GM21619 (cell line): ENCODE results near the gene RNF34.

ENCODE experiments used
- ATAC-seq: cut with Tn5 transposase; IDR thresholded peaks from one replicate; pipeline ENCODE4 v1.9.1; 2021; ENCODE audit not compliant: unreplicated experiment

Gene RNF34

DNA sequence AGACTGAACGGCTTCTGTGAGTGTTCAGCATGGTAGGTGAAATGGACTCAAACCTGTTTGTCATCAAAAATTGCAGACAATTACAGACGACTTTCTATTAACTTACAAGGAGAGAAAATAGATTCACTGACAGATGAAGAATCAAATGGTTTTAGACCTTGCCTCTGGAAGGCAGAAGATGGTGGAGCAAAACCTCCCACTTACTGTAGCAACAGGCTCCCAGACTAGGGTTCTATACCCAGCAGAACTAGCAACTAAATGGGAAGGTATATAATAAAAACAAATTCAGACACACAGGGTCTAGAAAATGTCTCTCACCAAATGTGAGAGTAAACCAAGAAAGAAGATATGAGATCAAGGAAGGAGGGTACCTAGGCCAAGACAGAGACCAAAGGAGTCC, 36.8 kb downstream of the RNF34 start:
- ATAC-seq, result no peak

DNA sequence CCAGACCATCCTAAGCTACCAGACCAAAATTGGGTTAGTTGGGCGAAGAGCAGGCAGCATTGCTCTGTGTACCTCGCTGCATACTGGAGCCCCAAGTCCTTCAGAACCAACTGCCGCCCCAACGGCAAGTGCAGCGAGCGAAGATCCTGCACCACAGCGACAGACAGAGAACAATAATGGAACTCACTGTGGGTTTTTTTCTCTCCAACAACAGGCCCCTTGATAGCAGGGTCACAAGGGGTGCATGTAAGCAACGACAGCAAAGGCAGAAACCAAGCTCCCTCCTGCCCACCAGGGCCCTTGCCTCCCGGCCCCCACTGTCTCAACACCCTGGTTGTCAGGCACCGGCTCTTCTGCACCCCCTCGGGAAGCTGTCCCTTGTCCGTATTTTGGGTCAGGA, 39.0 kb downstream of the RNF34 start:
- ATAC-seq, result no peak

DNA sequence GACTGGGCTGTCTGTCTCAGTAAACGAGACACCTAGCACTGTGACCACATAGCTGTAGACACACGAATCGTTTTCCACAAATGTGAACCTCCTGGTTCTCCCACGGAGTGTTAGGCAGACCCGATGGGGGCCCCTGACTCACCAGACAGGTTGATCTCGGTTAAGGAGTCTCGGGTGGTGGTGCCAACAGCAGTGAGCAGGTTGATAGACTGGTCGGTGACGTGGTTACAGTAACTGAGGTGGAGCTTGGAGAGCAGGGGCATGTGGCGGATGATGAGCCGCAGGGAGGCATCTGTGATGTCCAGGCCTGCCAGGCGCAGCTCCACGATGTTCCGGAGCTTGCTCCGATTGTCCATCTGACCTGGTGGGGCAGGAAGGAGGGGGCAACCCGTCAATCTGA, 39.8 kb downstream of the RNF34 start:
- ATAC-seq, result no peak

DNA sequence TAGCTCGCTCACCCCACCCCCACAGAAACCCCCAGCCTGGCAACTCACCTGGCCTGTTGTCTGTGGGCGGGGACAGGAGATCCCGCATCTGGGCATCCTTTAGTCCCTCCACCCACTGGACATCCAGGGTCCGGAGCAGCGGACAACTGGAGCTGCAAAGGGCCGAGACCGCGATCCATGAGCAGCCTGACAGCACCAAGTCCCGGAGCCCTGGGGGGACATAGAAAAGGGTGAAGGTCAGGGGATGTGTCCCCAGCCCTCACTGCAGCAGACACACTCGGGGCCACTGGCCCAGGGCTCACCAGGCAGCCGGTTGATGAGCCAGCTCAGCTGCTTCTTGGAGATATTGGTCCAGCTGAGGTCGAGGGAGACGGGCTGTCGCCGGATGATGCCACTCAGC, 40.9 kb downstream of the RNF34 start:
- ATAC-seq, result no peak

DNA sequence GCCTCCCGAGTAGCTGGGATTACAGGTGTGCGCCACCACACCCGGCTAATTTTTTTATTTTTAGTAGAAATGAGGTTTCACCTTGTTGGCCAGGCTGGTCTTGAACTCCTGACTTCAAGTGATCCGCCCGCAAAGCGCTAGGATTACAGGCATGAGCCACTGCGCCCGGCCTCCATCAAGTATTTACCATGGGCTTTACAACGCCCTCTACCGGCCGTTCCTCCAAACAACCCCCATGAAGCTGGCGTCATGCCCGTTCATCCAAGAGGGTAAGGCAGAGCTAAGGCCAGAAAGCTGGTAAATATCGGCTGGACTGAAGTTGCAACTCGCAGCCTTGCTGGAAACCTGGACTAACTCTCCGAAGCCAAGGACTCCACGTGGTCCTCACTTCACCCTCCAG, 41.6 kb downstream of the RNF34 start:
- ATAC-seq, result no peak

DNA sequence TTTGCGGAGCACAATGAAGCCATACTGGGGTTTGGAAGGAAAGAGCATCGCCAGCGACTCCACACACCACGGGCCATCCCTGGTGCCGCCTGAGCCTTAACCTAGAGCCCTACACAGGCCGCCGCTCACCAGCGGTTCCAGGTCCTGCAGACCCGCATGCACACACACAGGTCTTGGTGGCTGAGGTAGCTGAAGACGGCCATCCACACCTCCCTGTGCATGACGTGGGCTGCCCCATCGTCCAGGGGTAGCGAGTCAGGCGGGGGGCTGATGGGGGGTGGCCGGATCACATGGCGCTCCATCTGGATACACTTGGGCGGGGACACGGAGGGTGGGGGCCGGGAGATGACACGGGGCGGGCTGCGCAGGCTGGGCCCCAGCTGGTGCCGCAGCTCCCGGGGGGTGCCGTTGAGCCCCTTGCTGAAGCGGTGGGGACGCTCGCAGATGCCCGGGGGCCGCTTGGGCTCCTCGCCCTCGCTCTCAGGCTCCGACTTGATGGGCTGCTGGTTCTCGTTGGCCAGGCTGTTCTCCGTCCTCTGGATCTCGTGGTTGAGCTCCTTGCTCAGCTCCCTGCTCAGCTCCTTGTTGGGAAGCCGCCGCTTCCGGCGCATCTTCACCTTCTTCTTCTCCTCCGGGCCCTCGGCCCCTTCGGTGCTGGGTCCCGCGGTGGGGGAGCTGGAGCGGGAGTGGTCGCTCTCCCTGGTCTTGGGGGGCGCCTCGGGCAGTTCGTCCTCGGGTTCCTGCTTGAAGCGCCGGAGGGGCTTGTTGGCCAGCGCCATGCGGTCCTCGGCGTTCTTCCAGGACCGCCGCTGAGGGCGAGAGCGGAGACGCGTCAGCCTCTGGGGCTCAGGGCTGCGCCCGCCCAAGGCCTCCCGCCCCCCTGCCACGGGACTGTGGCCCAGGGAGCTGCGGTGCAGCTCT, 42.4 kb downstream of the RNF34 start:
- no peak for ATAC-seq

DNA sequence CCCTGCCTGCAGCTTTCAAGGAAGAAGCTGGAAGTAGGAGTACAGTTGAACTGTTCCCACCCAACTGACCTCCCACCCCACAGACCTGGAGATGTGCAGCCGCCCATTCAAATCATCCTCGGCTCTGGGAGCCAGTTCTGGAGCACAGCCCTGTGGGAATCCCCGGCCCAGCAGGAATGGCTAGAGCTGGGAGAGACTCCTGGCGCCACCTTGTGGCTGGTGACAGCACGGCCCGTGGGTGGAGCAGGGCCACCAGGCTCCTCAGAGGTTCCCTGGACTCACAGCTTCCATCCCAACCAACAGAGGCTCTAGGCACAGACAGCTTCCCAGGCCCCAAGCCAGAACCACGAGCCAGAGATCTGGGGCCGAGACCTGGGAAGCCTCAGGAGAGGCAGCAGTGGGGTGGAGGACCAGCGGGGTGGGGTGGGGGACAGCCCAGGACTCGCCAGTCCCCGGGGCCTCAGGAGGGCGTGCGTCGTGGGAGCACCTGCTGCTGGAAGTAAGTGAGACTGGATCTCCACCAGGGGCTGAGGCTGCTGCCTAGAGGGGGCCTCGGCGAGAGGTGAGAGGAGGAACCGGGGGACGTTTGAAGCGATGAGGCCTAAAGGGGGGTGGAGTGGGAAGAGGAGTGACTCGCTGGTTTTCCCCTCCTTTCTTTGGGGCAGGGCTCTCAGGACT, 43.4 kb downstream of the RNF34 start:
- ATAC-seq, result no peak

DNA sequence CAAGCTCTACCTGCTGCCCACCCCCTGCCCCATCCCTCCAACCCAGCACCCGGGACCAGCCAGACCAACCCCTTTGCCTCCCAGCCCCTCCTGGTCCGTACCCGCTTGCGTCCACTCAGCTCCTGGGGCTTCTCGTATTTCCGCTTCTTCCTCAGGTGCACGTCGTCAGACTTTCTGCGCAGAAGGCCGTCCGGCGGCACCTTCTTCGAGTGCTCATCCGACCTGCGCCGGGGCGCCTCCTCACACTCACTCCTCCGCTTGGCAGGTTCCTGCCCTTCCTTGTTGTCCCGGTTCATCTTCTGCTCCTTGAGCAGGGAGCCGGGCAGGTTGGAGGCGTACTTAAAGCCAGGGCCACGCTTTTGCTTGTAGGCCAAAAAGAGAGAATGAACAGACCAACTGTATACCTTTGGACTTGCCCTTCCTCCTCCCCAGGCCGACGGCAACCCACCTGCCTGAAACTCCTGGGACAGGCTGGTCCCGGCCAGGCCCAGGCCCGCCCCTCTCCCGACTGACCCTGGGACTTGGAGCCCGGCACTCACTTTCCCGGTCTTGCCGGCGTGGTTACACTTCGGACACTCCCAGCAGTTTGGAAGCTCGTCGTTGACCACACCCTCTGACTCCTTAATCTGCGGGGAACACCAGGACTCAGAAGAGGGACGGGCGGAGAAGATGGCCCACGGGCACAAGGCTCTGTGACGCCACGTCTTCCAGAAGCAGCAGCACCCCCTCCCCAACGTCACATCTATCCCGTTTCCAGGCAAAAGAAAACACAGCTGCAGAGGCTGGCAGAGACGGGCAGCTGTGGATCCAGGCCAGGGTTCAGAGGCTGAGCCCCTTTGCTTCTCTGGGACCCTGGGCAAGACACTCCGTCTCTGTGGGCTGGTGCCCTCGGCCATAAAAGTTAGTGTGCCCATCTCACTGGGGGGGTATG, 44.3 kb downstream of the RNF34 start:
- no peak for ATAC-seq

DNA sequence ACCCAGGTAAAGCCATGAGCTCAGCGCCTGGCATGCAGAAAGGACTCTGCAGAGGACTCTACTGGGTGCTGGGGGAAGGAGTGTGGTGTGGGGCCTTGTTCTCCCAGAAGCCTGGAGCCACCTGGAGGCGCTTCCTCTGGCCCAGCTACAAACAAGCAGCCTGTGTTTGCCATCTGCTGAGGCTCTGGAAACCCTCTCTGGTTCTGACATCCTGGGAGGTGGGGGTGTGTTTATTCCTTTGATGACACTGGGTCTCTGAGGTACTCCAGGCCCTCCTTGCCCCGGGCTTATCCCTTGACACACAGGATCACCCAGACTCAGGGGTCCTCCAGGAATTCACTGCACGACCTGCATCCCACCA, 44.9 kb downstream of the RNF34 start:
- ATAC-seq, result no peak

DNA sequence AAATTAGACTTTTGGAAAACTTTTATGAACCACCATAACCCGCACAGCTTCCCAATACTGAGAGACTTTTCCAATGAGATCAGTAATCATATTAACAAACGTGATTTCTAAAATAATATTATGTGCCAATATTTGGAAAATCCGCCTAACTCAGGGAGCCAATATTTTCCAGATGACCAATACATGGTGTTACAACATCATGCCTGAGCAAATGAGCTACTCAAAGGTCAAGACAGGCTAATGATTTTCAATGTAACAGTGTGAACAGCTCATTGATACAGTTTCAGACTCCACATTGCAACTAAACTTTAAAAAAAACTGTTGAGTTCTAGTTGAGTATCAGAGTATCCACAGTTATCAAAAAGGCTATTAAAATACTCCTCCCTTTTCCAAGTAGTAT, 46.8 kb downstream of the RNF34 start:
- ATAC-seq, result no peak

DNA sequence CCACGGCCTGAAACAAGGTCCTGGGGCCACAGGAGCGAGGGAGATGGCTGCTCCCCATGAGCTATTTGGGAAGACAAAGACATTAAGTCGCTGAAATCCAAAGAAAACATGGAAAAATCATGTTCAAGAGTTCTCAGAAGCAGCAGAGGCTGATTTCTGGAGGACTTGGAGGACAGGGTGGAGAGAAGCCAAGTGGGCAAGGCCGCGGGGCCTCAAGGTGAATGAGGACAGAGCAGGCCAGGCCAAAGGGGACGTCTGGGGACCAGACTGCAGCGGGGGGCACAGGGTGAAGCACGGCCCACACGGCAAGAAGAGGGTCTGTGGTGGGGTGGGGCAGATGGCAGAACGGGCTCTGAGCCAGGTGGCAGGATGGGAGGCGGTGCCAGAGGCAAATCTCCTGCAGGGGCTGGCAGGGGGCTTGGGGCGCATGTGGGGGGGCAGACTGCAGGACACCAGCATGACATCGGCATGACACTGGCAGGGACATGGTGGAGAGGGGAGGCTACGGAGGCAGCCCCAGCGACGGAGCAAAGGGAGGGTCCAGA, 48.9 kb downstream of the RNF34 start:
- no peak for ATAC-seq

DNA sequence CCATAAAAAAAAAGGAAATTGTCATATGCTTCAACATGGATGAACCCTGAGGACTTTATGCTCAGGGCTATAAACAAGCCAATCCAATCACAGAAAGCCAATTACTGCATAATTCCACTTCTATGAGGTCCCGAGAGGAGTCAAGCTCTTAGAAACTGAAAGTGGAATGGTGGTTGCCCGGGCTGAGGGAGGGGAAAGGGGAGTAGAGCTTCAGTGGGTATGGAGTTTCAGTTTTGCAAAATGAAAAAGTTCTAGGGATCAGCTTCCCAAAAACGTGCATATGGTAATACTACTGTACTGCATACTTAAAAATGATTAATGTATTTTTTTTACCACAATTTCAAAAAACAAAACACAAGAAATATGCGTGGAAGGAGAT, 52.0 kb downstream of the RNF34 start:
- ATAC-seq, result no peak

DNA sequence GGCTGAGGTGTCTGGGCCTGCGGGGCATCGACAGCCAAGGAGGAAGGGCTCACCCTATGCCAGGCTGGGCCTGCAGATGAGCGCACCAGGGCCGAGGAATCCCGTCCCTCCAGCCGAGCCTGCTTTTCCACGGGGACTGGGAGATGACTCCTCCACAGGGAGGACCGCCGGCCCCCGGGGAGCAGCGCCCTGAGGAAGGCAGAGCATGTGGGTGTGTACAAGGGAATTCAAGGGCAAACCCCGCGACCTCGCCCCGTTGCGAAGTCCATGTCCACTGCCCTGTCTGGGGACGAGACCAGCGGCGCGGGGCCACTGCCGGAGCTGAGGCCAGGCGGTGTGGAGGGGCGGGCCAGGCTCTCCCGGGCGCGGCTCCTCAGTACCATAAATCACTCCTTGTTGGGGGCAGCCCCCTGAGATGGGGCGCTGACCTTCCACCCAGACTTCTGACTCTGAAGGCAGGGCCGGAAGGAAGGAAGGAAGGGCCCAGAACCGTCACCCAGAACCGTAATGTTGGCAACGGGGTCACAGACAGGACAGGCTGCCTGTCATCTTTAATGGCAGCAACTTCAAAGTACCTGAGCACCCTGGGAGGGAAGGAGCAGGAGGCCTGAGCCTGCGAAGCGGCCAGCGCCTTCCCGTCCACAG, 52.5 kb downstream of the RNF34 start:
- ATAC-seq, result no peak

DNA sequence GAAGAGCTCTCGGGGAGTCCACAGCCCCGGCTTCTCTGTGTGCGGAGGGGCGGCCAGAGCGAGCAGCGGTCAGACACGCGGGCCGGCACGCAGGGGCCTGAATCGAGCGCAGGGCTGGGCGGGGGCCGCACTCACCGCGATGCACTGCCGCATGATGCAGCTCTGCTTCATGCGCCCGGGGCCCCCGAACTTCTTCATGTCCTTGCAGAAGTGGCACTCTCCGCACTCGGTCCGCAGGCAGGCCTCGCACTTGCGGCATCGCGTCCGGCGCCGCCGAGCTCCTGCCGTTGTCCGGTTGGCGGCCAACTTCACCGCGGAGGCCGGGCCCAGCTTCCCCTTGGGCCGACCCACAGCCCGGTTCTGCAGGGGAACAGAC, 53.1 kb downstream of the RNF34 start:
- ATAC-seq, result no peak

DNA sequence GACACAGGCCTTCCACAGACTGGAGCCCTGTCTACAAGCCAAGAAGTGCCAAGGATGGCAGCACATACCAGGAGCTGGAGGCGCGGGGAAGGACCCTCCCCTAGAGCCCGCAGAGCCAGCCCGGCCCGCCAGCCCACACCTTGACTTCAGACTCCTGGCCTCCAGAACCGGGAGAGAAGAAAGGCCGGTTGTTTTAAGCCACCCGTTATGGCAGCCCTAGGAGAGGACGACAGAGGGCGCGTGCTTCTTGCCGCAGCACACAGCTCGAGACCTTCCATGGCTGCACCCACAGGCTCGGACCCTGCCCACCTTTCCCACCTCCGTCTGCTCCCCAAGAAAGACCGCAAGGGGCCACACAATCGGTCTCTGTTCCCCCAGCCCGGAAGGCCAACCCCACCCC, 53.7 kb downstream of the RNF34 start:
- ATAC-seq, result no peak

DNA sequence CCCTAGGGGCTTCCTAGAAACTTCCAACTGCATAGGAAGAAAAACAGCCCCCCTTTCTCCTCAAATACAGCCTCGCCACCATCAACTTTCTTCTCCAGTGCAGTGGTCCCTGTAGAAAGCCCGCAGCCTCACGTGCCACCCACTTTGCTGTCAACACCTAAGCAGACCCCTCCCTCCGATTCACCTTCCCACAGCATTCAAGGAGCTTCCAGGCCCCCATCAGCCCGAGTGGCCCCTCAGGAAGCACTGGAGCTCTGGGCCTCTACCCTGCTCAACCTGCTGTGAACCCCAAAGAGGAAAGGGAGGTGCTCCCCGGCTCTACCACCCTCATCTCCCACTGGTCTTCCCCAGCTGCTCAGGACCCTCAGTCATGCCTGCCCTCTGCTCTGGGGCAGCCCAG, 55.0 kb downstream of the RNF34 start:
- no peak for ATAC-seq

DNA sequence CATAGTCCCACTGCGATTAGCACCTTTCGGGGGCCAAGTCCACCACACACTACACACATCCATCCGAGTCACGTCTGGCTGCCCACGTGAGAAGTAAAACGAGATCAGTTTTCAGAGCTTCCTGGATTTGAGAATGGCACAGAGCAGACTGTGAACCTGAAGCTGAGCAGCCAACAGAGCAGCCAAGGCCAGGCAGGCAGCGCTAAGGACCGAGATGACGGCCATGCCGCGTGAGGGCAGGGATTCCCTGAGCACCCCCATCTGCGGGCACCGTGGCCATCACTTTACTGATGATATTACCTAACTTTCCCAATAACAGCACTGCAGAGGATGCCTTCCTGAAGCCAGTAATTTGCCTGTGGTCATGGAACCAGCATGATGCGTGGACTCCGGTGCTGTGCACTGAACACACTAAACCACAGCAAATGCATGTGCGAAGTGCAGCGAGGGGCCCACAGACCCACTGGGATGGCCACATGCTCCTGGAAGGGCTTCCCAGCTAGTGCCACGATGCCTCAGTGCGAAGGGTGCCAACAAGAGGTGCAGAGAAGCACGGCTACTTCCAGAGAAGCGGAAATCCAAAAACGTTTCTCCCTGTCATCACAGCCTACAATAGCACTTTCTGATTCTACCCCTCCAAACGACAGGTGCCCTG, 56.0 kb downstream of the RNF34 start:
- no peak for ATAC-seq

DNA sequence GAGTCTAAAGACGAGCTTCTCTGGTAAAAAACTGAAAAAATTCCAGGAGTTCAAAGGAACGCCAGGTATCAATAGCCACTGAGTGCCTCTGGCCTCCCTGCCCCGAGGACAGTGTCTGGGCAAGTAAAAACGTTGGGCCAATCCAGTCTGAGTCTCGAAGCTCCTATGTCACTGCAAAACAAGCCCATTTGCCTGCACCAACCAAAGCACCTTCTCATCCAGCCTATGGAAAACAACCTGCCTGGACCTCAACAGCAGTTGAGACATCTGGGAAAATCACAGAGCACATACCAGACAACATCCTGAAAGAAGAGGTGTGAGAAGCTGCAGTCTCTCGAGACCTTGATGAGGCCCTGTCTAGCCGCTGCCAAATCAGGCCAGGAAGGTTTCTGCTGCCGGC, 56.6 kb downstream of the RNF34 start:
- ATAC-seq, result no peak

DNA sequence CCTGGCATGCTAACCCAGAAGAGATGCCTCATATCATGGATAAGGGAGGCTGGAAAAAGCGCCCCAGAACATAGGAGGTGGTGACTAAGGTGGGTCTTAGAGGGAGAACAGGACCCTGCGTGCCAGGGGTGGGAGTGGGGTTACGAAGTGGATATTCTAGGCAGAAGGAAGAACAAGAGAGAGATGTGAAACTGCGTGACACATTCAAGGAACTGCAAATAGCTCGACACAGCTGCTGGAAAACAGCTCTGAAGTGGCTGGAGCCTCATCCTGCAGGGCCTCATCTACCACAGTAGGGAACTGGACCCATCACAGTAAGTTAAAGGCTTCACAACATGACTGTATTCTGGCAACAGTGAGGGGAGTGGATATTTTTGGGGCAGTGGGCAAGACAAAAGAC, 61.1 kb downstream of the RNF34 start:
- ATAC-seq, result no peak

DNA sequence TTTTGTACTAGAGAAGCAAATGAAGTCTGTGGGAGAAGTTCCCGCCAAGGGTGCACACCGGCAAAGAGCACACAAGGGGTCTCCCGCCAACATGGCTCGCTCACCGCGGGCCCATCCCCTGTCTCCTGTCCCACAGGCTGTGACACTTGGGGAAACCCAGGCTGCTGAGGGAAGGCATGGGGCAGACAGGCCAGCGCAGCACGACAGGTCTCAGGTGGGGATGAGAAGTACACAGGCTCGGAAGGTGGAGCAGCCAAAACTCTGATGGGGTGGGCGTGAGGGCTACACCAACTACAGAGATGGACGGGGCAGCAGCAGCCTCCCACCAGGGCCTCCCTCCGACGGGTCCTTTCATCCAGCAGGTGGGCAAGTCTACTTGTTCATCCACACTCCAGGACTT, 64.4 kb downstream of the RNF34 start:
- no peak for ATAC-seq
